NCI-H2171 (cell line): ENCODE measurements around the gene PHC3.

ENCODE experiments used
- DNase-seq: peaks from one replicate; lab custom pipeline; 2025; lab: John Stamatoyannopoulos, UW

The PHC3 gene

GRCh38 chr3:170043506-170043905 is 138.0 kb downstream of the PHC3 start:
- no peak for DNase-seq

GRCh38 chr3:170040418-170040817 is 141.1 kb downstream of the PHC3 start:
- DNase-seq: no peak

GRCh38 chr3:170038434-170039110 is 143.0 kb downstream of the PHC3 start:
- DNase-seq: no peak
